Tibial nerve (tissue), 4 donors: ENCODE measurements around the gene GARIN5A.

Source experiments
- CTCF ChIP-seq, 5 experiments: fragments of 200-600 bp in 3 of 5; fragments of 450-650 bp in 2 of 5; sonication (generic) in 3 of 5; IDR thresholded peaks; one replicate each; pipeline ENCODE4 v1.5.1; 2016 to 2019; ENCODE audit warnings: antibody characterized with exemption in 5 of 5, mild to moderate bottlenecking in 3 of 5, moderate library complexity in 2 of 5
- EP300 ChIP-seq, 2 donors: sonication (generic); formaldehyde crosslinking; IDR thresholded peaks; one replicate each; pipeline ENCODE4 v1.6.1; 2017; ENCODE audit warnings: antibody characterized with exemption in 2 of 2, mild to moderate bottlenecking in 1 of 2
- POLR2A ChIP-seq, 2 donors: fragments of 450-650 bp; IDR thresholded peaks; one replicate each; pipeline ENCODE4 v1.6.1; 2017; ENCODE audit warnings: antibody characterized with exemption in 2 of 2, mild to moderate bottlenecking in 2 of 2, moderate library complexity in 2 of 2

DNA sequence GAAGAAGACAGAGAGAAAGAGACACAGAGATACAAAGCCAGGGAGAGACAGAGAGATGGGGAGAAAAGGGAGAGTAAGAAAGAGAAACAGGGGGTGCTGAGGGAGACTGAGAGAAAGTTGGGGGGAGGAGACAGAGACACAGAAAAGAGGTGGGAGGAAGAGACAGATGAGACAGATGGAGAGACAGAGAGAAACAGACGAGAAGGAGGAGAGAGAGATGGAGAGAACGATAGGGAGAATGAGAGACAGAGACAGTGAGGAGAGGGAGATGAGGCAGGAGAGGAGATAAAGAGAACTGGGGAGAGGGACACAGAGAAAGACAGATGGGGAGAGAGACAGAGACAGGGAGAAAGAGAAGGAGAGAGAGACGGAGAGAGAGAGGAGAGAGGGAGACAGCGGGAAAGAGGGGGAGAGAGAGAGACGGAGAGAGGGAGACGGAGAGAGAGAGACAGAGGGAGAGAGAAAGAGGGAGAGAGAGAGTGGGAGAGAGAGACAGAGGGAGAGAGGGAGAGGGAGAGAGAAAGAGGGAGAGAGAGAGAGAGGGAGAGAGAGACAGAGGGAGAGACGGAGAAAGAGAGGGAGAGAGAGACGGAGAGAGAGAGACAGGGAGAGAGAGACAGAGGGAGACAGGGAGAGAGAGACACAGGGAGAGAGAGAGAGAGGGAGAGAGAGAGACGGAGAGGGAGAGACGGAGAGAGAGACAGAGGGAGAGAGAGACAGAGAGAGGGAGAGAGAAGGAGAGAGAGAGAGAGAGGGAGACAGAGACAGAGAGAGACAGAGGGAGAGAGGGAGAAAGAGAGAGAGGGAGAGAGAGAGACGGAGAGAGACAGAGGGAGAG is 21.8 kb upstream of the GARIN5A start:
- TF ChIP-seq CTCF (IDR thresholded peaks at IDR 0.05), result peak in 1 of 5 experiments; percentile 25
- no peak for TF ChIP-seq POLR2A (IDR thresholded peaks at IDR 0.05)
- no peak for TF ChIP-seq EP300 (IDR thresholded peaks at IDR 0.05)
